ELR (cell line): ENCODE data around the gene BTBD6.
"Not testable (repeated sequence)": the region's sequence is repeated elsewhere in the genome, so short reads cannot be mapped to it uniquely, and the experiment has no call there.

Experiments used
- DNase-seq: peaks from one replicate; pipeline ENCODE4 v3.0.0-alpha.2; 2015; ENCODE audit warnings: low read depth

BTBD6 gene

DNA sequence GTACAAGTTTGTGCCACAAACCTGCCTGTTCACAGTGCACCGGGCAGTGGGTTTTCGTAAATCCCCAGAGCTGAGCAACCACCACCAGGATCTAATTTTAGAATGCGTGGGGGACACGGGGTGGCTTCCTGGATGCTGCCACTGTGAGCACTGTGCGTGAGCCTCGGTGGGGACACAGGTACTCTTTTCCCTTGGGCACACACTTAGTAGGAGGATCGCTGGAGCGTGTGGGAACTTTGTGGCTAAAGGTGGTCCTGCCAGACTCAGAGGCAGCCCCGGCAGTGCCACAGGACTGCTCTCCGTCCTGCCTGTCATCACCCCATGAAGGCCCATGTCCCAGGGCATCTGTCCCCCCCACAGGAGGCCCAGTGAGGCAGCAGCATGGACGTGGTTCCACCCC lies 21.1 kb downstream of the BTBD6 start:
- no peak for DNase-seq

- no peak for DNase-seq
Observed at GRCh38 chr14:105271224-105271890, 23.0 kb downstream of the BTBD6 start.

- no peak for DNase-seq
Observed at GRCh38 chr14:105272623-105273022, 24.3 kb downstream of the BTBD6 start.

GRCh38 chr14:105273062-105273461 lies 24.7 kb downstream of the BTBD6 start:
- DNase-seq = no peak

DNA sequence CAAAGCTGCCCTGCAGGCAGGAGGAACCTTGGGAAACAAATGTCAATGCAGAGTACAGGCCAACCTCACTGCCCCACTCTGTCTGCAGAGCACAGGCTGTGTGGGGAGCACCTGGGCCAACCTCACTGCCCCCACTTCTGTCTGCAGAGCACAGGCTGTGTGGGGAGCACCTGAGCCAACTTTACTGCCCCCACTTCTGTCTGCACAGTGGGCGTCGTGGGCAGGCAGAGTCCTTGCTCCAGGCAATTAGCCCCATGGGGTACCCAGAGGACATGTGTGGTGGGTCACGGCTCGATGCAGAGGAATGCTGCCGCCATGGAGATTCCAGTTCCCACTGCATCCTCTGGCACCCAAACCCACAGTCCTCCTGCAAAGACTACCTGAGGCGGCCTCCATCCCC lies 26.3 kb downstream of the BTBD6 start:
- no peak for DNase-seq

- peak; percentile 54 for DNase-seq
Observed at GRCh38 chr14:105275267-105275946, 27.1 kb downstream of the BTBD6 start.

DNA sequence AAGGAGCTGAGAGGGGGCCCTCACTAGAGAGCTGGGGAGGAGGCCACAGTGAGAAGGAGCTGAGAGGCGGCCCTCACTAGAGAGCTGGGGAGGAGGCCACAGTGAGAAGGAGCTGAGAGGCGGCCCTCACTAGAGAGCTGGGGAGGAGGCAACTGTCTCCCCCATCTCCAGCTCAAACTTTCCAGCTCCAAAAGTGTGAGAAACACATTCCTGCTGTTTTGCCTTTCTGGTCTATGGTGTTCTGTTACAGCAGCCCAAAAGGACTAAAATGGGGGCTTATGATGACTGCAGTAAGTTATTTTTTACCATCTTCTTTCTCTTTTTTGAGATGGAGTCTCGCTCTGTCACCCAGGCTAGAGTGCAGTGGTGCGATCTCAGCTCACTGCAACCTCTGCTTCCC lies 29.1 kb downstream of the BTBD6 start:
- DNase-seq = not testable (repeated sequence)

DNA sequence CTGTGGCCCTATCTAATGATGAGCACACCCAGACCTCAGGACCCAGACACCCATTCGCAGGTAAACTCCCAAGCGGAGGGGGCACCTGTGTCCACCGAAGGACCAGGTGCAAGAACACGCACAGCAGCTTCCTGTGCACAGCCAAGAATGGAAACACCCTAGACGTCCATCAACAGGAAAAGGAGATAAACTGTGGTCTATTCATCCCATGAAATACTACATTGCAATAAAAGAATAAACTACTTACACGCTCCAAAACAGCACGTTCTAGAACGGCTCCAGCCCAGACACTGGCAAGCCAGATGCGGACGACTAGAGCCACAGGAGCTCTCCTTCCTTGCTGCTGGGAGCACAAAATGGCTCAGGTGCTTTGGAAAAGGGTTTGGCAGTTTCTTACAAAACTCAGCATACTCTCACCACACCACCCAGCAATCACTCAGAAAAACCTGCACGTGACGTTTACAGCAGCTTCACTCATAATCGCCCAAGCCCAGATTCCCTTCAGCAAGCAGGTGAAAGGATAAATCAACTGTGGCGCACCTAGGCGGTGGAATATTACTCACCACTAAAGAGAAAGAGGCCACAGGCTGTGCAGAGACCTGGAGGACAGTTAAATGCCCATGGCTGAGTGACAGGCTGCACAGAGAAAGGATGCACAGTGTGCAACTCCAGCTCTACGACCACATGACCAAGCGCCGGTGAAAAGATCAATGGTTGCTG lies 31.5 kb downstream of the BTBD6 start:
- DNase-seq = no peak

- no peak for DNase-seq
Observed at GRCh38 chr14:105280525-105280924, 32.2 kb downstream of the BTBD6 start.

- DNase-seq = peak; percentile 82
Observed at GRCh38 chr14:105281371-105282097, 33.2 kb downstream of the BTBD6 start.

DNA sequence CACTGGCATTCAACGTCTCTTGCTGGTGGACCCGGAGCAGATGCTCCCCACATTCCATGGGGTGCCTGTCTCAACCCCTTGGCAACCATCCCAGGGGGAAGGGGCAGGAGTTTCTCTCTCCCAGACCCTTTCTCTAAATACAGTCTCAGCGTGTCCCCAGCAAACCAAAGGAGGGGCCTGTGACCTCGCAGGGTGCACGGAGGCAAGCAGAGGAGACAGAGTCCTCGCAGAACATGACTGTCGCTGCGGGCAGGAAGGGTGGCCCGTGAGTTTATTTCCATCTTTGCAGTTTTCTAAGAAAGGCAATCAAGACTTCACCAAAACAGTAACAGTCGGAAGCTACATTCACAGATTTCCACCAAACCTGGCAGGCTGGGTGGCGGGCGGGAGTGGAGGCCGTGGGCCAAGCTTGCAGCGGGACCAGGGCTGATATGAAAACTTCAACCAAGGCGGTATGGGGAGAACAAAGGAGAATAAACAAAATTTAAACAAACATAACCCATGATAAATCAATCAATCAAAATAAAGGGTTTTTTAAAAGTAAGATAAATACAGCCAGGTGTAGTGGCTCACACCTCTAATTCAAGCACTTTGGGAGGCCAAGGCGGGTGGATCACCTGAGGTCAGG lies 33.9 kb downstream of the BTBD6 start:
- DNase-seq = no peak

DNA sequence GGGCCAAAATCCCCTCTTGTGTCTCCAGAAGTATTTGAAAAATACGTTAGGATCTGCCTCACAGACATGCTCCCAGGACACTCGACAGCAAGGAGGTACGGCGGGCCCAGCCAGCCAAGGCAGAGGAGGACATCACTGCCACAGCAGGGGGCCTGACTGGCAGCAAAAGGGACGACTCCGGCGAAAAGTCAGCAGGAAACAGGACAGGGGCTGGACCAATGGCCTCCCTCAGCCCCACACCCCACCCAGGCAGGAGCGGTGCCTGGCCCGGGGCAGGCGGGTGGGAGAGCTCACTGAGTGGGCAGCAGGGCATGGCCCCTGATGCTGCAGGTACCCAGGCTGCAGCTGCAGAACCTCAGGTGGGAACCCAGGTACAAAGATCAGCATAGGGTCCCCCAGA lies 34.7 kb downstream of the BTBD6 start:
- no peak for DNase-seq

DNA sequence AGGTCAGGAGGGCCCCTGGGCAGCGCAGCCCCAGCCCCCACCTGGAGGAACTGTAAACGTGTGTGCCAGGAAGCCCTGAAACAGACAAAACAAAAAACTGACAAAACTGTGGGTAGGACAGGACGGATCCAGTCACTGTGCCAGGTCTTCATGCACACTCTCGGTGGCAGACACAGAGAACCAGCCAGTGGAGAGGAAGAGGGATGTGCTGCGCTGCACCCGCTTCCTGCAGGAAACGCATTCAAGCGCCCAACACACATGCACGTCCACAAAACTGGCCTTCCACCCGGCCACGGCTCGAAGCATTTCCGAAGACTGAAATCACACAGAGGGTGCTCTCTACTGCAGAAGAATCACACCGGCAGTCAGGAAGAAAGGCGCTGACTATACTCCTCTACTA lies 35.6 kb downstream of the BTBD6 start:
- no peak for DNase-seq

DNA sequence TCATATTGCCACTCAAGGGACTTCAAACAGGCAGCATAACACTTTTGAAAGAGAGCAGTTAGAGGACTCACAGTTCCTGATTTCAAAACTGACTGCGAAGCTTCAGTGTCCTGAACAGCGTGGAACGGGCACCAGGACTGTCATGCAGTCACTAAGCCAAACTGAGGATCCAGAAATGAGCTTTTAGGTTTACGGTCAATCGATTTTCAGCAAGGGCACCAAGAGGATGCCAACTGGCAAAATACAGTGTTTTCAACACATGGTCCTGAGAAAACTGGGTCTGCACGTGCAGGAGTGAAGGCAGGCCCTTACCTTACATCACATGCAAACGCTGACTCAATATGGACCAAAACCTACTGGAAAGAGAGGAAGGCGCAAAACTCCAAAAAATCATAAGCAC lies 36.8 kb downstream of the BTBD6 start:
- no peak for DNase-seq

GRCh38 chr14:105286759-105287144 lies 38.4 kb downstream of the BTBD6 start:
- no peak for DNase-seq

GRCh38 chr14:105287249-105288102 lies 39.1 kb downstream of the BTBD6 start:
- no peak for DNase-seq

DNA sequence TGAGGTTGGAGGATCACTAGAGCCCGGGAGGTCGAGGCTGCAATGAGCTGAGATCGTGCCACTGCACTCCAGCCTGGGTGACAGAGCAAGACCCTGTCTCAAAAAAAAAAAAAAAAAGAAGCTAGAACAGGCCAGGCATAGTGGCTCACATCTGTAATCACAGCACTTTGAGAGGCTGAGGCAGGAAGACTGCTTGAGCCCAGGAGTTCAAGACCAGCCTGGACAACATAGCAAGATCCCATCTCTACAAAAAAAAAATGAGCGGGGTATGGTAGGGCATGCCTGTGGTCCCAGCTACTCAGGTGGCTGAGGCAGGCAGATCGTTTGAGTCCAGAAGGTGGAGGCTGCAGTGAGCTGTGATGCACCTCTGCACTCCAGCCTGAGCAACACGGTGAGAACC lies 40.6 kb downstream of the BTBD6 start:
- DNase-seq = not testable (repeated sequence)

- DNase-seq = no peak
Observed at GRCh38 chr14:105290621-105291346, 42.5 kb downstream of the BTBD6 start.

DNA sequence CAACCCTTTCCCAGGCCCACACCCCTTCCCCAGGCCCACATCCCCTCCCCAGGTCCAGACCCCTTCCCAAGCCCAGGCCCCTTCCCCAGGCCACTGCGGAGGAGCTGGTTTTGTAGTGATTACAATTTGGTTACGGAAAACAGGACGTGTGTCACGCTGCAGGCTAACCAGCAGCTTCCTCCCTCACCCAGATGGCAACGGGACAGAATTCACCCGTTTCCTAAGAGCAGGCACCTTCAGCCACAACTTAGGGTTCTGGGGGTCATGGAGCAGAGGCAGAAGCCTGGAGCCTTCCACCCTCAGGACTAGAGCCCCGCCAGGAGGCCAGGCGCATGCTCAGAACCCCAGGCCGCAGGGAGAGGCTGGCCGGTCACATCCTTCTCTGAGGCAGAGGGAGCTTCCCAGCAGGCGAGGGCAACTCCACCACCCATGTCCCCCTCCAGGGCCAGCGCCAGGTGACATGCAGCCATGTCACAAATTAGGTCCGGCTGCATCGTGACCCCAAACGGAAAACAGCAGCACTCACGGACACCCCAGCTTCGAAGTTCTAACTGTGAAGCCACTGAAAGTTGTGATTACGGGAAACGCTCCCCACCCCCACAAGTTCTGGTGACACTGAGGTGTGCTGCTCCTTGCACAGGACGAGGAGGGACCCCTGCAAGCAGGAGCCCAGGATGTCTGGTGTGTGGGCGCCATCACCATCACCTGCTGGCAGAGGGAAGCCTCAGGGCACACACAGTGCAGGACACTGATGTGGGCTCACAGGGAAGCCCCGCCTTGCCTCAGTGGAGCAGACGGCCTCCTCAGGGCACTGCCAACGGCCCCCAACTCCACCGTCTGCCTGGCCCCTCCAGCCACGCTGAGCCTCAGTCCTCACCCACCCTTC lies 44.7 kb downstream of the BTBD6 start:
- no peak for DNase-seq
